Muscle of leg (tissue), 11 donors: ENCODE data around the gene MADD. TPM values are rescaled to one million over a fixed set of nuclear protein-coding genes. Genes with fewer than 3 reads are reported as not detected.

Source experiments
- DNase-seq: peaks from one replicate; pipeline ENCODE4 v3.0.0; 2013
- H3K27ac ChIP-seq: one replicate; pipeline ENCODE4 v1.5.1; 2013; ENCODE audit warnings: mild to moderate bottlenecking, low read length, control low read depth
- H3K27me3 ChIP-seq: one replicate; pipeline ENCODE4 v1.6.1; 2013; ENCODE audit warnings: low read length; ENCODE audit not compliant: control insufficient read depth, insufficient read depth
- H3K36me3 ChIP-seq: one replicate; pipeline ENCODE4 v1.6.1; 2013; ENCODE audit warnings: low read length; ENCODE audit not compliant: control insufficient read depth, insufficient read depth
- H3K4me1 ChIP-seq: one replicate; pipeline ENCODE4 v1.6.1; 2013; ENCODE audit warnings: low read length; ENCODE audit not compliant: control insufficient read depth, insufficient read depth
- H3K4me3 ChIP-seq: one replicate; pipeline ENCODE4 v1.5.1; 2013; ENCODE audit warnings: low read length, control low read depth
- H3K9me3 ChIP-seq: replicated peaks from 2 replicates; pipeline ENCODE4 v1.6.1; 2013; ENCODE audit warnings: low read depth, low read length; ENCODE audit not compliant: control insufficient read depth
- WGBS: methylation state at CpG from one replicate; pipeline ENCODE4 v1.1.5; 2013; ENCODE audit warnings: missing lambda C conversion rate; ENCODE audit not compliant: insufficient coverage; 5-methylcytosine and 5-hydroxymethylcytosine counted together
- polyA plus RNA-seq, 8 donors: library from polyadenylated mRNA; unstranded; fragments of 120-200 nt; gene quantifications; one replicate each; pipeline versions ENCODE4 v1.2.1 to v1.2.3, GENCODE V29; 2013; ENCODE audit warnings: inconsistent platforms in 1 of 8, low replicate concordance in 1 of 8; ENCODE audit not compliant: insufficient read length in 8 of 8, insufficient read depth in 1 of 8
- total RNA-seq: library from RNA; stranded (reverse); fragments of 120-200 nt; gene quantifications from one replicate; pipeline ENCODE4 v1.2.4, GENCODE V29; 2013

Gene MADD
- total and polyA plus RNA-seq, 9 donors = 16.7 to 34.3 (median 30.0) TPM

DNA sequence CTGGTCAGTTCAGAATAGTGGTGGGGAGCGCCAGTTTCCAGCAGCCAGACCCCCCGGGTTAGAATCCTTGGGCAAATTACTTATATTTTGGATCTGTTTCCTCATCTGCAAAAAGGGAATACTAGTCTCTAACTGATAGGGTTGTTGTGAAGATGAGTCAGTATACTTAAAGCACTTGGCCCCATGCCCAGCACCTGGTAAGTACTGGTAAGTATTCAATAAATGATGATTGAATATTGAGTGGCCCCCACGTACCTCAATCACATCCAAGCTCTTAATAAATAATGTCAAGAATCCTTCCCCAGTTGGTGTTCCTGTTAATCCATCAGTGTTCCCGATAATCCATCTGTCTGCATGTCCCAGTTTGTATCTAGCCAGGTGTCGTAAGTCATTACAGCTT lies 33.5 kb upstream of the MADD start:
- peaks cover 30% of the 10 kb centered on the region for H3K36me3 ChIP-seq
- H3K27me3 ChIP-seq = no peaks in the 10 kb centered on the region
- H3K27ac ChIP-seq = no peak overlapping the region
- H3K4me1 ChIP-seq = peaks cover 5% of the 10 kb centered on the region
- no peak overlapping the region for H3K4me3 ChIP-seq
- H3K9me3 ChIP-seq = no peaks in the 10 kb centered on the region
- WGBS = no CpG with 5 or more reads among the region's 5 CpGs
- DNase-seq = no peak

DNA sequence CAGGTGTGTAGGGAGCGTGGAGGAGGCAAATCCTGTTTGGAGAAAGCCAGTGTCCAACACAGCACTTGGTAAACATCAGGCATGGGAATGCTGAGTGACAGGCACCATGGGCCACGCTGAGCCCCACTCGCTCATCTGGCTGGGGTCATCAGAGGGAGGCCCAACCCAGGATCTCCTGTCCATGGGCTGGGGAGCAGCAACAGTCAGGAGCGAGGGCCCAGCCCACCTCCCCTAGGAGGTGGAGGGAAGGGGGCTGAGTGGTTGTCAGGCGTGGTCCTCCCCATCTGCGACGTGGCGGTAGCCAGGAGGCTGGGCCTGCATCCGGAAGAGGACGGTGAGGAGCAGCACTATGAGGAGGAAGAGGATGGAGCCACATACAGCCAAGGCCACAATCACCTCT lies 30.1 kb upstream of the MADD start:
- Histone ChIP-seq H3K4me3 (no peak overlapping the region), H3K9me3 (no peaks in the 10 kb centered on the region), H3K4me1 (no peaks in the 10 kb centered on the region), H3K27ac (no peak overlapping the region), H3K36me3 (peaks cover 58% of the 10 kb centered on the region), H3K27me3 (no peaks in the 10 kb centered on the region)
- no peak for DNase-seq
- 88% methylated on average over 10 of the region's 10 CpGs for WGBS

DNA sequence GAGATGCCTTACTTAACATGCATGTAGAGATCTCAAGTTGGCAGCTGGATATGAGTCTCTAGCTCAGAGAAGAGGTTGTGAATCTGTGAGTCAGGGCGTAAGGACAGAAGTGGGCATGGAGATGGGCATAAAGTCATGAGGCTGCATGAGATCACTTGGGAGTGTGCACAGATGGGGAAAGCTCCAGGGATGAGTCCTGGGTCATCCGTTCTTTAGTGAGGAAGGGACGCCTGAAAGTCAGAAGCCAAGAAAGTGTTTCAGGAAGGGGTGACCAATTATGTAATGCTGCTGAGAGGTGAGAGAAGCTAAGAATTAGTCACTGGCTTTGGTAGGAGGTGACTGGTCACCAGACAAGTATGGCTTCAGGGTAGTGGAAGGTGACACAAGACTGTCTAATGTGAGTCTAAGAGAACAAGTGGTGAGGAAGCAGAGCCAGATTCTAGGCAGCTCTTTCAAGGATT lies 28.1 kb upstream of the MADD start:
- H3K9me3 ChIP-seq = no peaks in the 10 kb centered on the region
- peaks cover 75% of the 10 kb centered on the region for H3K36me3 ChIP-seq
- H3K4me3 ChIP-seq = no peak overlapping the region
- no peak overlapping the region for H3K27ac ChIP-seq
- no peaks in the 10 kb centered on the region for H3K27me3 ChIP-seq
- WGBS = 89% methylated on average over 3 of the region's 3 CpGs
- no peak for DNase-seq
- no peaks in the 10 kb centered on the region for H3K4me1 ChIP-seq

DNA sequence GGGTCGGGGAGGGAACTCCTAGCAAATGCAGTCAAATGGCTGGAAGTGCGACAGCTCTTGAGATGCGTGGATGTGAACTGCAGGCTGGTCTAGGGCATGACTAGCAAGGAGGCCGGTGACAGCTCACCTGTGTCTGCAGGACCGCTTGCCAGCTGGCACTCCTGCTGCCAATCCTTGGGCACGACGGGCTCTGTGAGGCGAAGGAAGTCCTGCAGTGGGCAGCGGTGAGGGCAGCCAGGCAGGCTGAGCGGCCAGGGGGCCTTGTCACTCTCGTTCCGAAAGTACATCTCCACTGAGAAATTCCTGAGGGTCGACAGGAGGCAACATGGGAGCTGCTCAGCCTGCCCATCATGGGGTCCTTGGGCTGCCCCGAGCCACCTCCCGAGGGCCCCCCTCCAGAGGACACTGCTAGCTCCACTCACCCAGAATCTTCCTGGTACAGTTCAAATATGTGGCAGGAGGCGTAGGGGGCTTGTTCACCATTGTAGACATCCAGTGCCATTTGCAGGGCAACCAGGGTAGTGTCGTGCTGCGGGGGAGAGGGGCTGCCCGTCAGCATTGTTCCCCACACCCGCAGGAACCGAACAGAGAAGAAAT lies 27.2 kb upstream of the MADD start:
- 92% methylated on average over 20 of the region's 21 CpGs for WGBS
- Histone ChIP-seq H3K27me3 (no peaks in the 10 kb centered on the region), H3K9me3 (no peaks in the 10 kb centered on the region), H3K27ac (no peak overlapping the region), H3K36me3 (peaks cover 83% of the 10 kb centered on the region), H3K4me3 (no peak overlapping the region), H3K4me1 (peaks cover 6% of the 10 kb centered on the region)
- DNase-seq = no peak

DNA sequence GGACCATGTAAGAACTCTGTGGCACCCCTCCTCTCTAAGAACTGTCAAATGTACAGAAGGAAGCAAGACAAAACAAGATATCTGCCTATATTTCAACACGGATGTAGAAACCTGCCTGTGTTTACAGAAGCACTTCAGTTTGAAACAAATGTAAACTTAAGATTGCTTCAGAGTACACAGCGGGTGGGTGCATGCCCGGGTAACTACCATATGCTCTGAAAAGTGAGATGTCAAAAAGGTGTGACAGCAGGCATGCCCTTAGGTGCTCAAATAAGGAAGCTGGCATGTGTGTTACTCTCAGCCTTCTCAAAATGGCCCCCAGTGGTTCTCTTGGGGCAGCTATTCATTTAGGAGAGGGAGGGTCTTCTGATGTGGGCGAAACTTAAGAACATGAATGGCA lies 26.5 kb upstream of the MADD start:
- Histone ChIP-seq H3K4me1 (peaks cover 11% of the 10 kb centered on the region), H3K4me3 (no peak overlapping the region), H3K9me3 (no peaks in the 10 kb centered on the region), H3K27me3 (no peaks in the 10 kb centered on the region), H3K36me3 (peaks cover 80% of the 10 kb centered on the region), H3K27ac (no peak overlapping the region)
- 87% methylated on average over 3 of the region's 4 CpGs for WGBS
- DNase-seq = no peak

DNA sequence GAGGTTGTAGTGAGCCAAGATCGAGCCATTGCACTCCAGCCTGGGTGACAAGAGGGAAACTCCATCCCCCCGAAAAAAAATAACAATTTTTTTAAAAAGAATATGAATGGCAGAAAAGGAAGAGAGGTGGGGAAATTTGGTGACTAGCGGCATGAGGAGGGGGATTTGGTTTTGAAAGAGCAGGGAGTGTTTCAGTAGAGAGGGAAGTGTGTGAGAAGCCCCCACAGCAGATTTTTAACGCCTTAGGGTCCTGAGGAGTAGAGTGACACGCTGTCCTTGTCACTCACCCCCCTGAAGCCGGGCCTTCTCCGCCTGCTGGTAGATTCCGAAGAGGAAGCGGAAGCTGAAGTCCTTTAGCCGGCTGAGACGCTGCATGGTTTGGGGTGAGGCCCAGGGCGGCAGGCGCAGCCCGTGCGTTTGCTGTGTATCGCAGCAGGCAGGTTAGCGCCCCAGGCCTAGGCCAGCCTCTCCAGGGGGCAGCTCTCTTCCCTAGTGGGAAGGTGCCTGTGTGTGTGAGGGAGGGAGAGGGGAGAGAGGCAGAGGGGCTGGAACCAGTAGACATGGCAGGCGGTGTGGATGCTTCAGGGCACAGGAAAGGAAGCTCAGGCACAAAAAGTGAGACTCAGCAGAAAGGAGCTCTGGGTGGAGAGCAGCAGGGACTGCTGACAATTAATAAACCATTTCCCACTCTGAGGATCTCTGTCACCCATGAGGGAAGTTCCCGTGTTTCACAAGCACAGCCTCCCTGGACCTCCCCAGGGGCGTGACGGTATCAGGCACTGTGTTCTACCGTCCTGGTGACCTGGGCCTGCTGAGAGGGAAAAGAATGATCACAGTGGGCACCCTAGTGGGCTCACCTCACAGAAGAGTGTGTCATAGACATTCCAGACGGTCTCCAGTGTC lies 25.2 kb upstream of the MADD start:
- no peak overlapping the region for H3K27ac ChIP-seq
- peaks cover 68% of the 10 kb centered on the region for H3K36me3 ChIP-seq
- H3K27me3 ChIP-seq = no peaks in the 10 kb centered on the region
- no peak overlapping the region for H3K4me3 ChIP-seq
- H3K4me1 ChIP-seq = peaks cover 16% of the 10 kb centered on the region
- WGBS = 88% methylated on average over 19 of the region's 23 CpGs
- no peaks in the 10 kb centered on the region for H3K9me3 ChIP-seq
- DNase-seq = peak; percentile 58

DNA sequence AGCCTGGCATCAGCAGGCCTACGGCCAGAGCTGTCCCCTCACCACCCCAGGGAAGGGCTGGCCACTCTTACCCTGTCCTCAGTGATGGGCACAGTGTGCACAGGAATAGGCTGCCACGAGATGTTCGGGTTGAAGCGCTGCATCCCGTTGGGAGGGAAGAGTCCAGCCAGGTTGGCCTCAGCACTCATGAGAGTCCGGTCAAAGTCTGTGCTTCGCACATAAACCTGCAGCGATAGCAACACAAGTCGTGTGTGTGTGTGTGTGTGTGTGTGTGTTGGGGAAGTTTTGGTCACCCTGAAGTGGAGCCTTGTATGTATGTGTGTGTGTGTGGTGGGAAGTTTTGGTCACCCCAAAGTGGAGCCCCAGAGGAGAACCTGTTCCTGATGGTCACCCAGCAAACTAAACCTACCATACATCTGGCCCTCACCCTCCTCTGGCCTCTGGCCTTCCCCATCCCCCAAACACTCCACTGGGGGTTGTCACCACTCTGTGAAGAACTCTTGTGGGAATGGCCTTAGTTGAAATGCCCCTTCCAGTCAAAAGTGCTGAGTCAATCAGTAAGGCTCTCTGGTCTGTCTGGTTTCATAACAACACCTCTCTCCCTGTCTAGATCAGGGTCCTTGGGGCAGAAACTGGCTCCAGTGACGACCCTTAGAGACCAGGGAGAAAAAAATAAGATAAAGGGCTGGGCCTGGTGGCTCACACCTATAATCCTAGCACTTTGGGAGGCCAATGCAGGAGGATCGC lies 24.1 kb upstream of the MADD start:
- H3K4me3 ChIP-seq = no peak overlapping the region
- no peaks in the 10 kb centered on the region for H3K9me3 ChIP-seq
- H3K4me1 ChIP-seq = peaks cover 16% of the 10 kb centered on the region
- H3K27ac ChIP-seq = no peak overlapping the region
- no peaks in the 10 kb centered on the region for H3K27me3 ChIP-seq
- H3K36me3 ChIP-seq = peaks cover 60% of the 10 kb centered on the region
- DNase-seq = no peak
- WGBS = 94% methylated on average over 9 of the region's 11 CpGs

DNA sequence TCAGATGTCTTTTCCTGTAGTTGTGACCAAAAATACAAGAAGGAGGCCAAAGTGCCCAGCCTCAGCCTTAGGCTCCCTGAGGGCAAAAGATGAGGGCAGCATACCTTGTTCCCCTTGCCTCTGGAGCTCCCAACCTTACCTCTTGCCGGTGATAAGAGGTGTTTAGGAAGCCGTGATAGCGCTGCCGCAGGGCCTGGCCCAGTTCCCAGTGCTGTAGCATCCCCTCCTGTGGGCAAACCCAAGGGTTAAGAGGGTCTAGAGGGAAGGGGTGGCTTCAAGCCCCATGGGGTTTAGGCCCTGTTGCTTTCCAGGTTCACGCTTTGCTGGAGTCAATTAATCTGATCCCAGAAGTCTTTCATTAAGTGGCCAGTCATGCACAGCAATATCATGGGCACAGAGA lies 22.4 kb upstream of the MADD start:
- H3K27me3 ChIP-seq = no peaks in the 10 kb centered on the region
- H3K9me3 ChIP-seq = no peaks in the 10 kb centered on the region
- DNase-seq = no peak
- H3K4me1 ChIP-seq = peaks cover 16% of the 10 kb centered on the region
- H3K36me3 ChIP-seq = peaks cover 45% of the 10 kb centered on the region
- no peak overlapping the region for H3K4me3 ChIP-seq
- H3K27ac ChIP-seq = no peak overlapping the region
- WGBS = 90% methylated on average over 1 of the region's 5 CpGs

DNA sequence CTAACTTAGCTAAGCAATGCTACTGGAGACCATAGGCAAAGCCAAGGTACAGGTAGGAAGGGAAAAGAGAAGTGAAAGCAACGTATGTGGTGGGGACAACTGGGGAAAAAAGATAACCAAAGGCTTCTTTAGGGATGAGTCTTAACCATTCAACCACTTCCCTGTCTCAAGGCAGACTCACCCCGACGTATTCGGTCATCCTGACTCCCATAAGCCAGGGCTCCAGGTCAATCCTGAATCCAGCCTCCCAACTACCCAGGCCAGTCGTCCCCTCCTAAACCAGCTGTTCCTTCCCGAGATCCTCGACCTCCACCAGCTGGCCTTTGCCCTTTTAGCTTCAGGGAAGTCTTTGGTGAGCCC lies 21.6 kb upstream of the MADD start:
- Histone ChIP-seq H3K9me3 (no peaks in the 10 kb centered on the region), H3K4me3 (peak overlapping the region; percentile 81), H3K27me3 (no peaks in the 10 kb centered on the region), H3K27ac (peak overlapping the region; percentile 73), H3K36me3 (peaks cover 37% of the 10 kb centered on the region), H3K4me1 (peaks cover 16% of the 10 kb centered on the region)
- DNase-seq = no peak
- WGBS = 0% methylated on average over 4 of the region's 7 CpGs
